ENCODE measurements around the gene CGB8.
"Not testable (repeated sequence)": the region's sequence is repeated elsewhere in the genome, so short reads cannot be mapped to it uniquely, and the experiment has no call there.

Gene CGB8

GRCh38 chr19:49057636-49058234, 8.8 kb upstream of the CGB8 start, which contains the start of gene CGB7:
Gene CGB7 (minus strand): TSS chr19:49057749. CDS start chr19:49055375, 2,374 bp downstream.
- Histone ChIP-seq H3K36me3 (replicated peaks; ENCODE audit: insufficient read depth, low read length) (no peaks in the 10 kb centered on the region), H3K27me3 (replicated peaks; ENCODE audit: insufficient read depth, low read length) (peaks cover 76% of the 10 kb centered on the region), H2AFZ (ENCODE audit: low read length) (0 out of 2 replicates have a peak within 1 kb of the TSS, but pooled peaks have one; percentile 67), H3K79me2 (ENCODE audit: low read length) (no peaks in the 10 kb centered on the region), H3K27ac (ENCODE audit: low read length) (no peak within 1 kb of the TSS), H3K9me3 (replicated peaks; ENCODE audit: insufficient read depth, low read length) (no peaks in the 10 kb centered on the region), H3K4me2 (ENCODE audit: low read depth, low read length) (peak within 1 kb of the TSS; percentile 94), H3K4me3 (ENCODE audit: low read length) (peak within 1 kb of the TSS; percentile 57), H4K20me1 (ENCODE audit: insufficient read depth, low read length) (no peaks in the 10 kb centered on the region), H3K4me1 (ENCODE audit: low read length) (peaks cover 14% of the 10 kb centered on the region), H3F3A (ENCODE audit: insufficient read depth, low read length) (no peaks in the 10 kb centered on the region), H3K9ac (ENCODE audit: low read length) (no peak within 1 kb of the TSS; the same call in 1 of the 2 replicates), H3K9me2 (replicated peaks; ENCODE audit: insufficient read depth, low read length) (no peaks in the 10 kb centered on the region)
- TF ChIP-seq EZH2phosphoT487 (IDR thresholded peaks at IDR 0.05; ENCODE audit: low read length), result no peak
- no peak for TF ChIP-seq EZH2 (optimal IDR thresholded peaks at IDR 0.05; ENCODE audit: low read depth, low read length)
- DNase-seq, result no peak

- not testable (repeated sequence) for H3K36me3 ChIP-seq (replicated peaks; ENCODE audit: insufficient read depth, low read length); H3K9me3 ChIP-seq (replicated peaks; ENCODE audit: insufficient read depth, low read length); H3K9me2 ChIP-seq (replicated peaks; ENCODE audit: insufficient read depth, low read length); H3K9ac ChIP-seq (ENCODE audit: low read length); H4K20me1 ChIP-seq (ENCODE audit: insufficient read depth, low read length); DNase-seq; H3K79me2 ChIP-seq (ENCODE audit: low read length); H3F3A ChIP-seq (ENCODE audit: insufficient read depth, low read length); H2AFZ ChIP-seq (ENCODE audit: low read length); H3K27ac ChIP-seq (ENCODE audit: low read length)
- H3K4me2 ChIP-seq (ENCODE audit: low read depth, low read length), result peak overlapping the region; percentile 94
- peaks cover 72% of the 10 kb centered on the region for H3K27me3 ChIP-seq (replicated peaks; ENCODE audit: insufficient read depth, low read length)
- peaks cover 14% of the 10 kb centered on the region for H3K4me1 ChIP-seq (ENCODE audit: low read length)
- peak overlapping the region; percentile 57 for H3K4me3 ChIP-seq (ENCODE audit: low read length)
These were observed 8.1 kb upstream of the CGB8 start for GRCh38 chr19:49056902-49057596.

GRCh38 chr19:49056101-49056901, 7.4 kb upstream of the CGB8 start:
- H3K27me3 ChIP-seq (replicated peaks; ENCODE audit: insufficient read depth, low read length), result peaks cover 64% of the 10 kb centered on the region
- peak overlapping the region; percentile 67 for H2AFZ ChIP-seq (ENCODE audit: low read length)
- peak overlapping the region; percentile 57 for H3K4me3 ChIP-seq (ENCODE audit: low read length)
- DNase-seq, result peak; percentile 41
- H4K20me1 ChIP-seq (ENCODE audit: insufficient read depth, low read length), result no peaks in the 10 kb centered on the region
- no peaks in the 10 kb centered on the region for H3K79me2 ChIP-seq (ENCODE audit: low read length)
- no peak overlapping the region; the same call in 1 of the 2 replicates for H3K9ac ChIP-seq (ENCODE audit: low read length)
- H3K4me2 ChIP-seq (ENCODE audit: low read depth, low read length), result peak overlapping the region; percentile 94
- no peaks in the 10 kb centered on the region for H3K36me3 ChIP-seq (replicated peaks; ENCODE audit: insufficient read depth, low read length)
- H3K9me2 ChIP-seq (replicated peaks; ENCODE audit: insufficient read depth, low read length), result no peaks in the 10 kb centered on the region
- TF ChIP-seq CTCF (IDR thresholded peaks at IDR 0.05; ENCODE audit: low read length) (peak; percentile 11), EZH2 (optimal IDR thresholded peaks at IDR 0.05; ENCODE audit: low read depth, low read length) (no peak)
- no peak overlapping the region for H3K27ac ChIP-seq (ENCODE audit: low read length)
- H3F3A ChIP-seq (ENCODE audit: insufficient read depth, low read length), result no peaks in the 10 kb centered on the region
- H3K4me1 ChIP-seq (ENCODE audit: low read length), result peaks cover 9% of the 10 kb centered on the region
- no peaks in the 10 kb centered on the region for H3K9me3 ChIP-seq (replicated peaks; ENCODE audit: insufficient read depth, low read length)

GRCh38 chr19:49050376-49051033, 1.6 kb upstream of the CGB8 start:
- not testable (repeated sequence) for H3K9me2 ChIP-seq (replicated peaks; ENCODE audit: insufficient read depth, low read length); H3K36me3 ChIP-seq (replicated peaks; ENCODE audit: insufficient read depth, low read length); H3K9me3 ChIP-seq (replicated peaks; ENCODE audit: insufficient read depth, low read length); DNase-seq; H2AFZ ChIP-seq (ENCODE audit: low read length); H3K79me2 ChIP-seq (ENCODE audit: low read length); H3K9ac ChIP-seq (ENCODE audit: low read length); H3K4me3 ChIP-seq (ENCODE audit: low read length); H3K27ac ChIP-seq (ENCODE audit: low read length); H3F3A ChIP-seq (ENCODE audit: insufficient read depth, low read length); H3K4me1 ChIP-seq (ENCODE audit: low read length); H4K20me1 ChIP-seq (ENCODE audit: insufficient read depth, low read length); H3K4me2 ChIP-seq (ENCODE audit: low read depth, low read length)
- H3K27me3 ChIP-seq (replicated peaks; ENCODE audit: insufficient read depth, low read length), result peaks cover 32% of the 10 kb centered on the region

GRCh38 chr19:49049834-49050233, 923 bp upstream of the CGB8 start:
- not testable (repeated sequence) for H3K79me2 ChIP-seq (ENCODE audit: low read length); H4K20me1 ChIP-seq (ENCODE audit: insufficient read depth, low read length); H3K9me2 ChIP-seq (replicated peaks; ENCODE audit: insufficient read depth, low read length); H3F3A ChIP-seq (ENCODE audit: insufficient read depth, low read length); H3K9me3 ChIP-seq (replicated peaks; ENCODE audit: insufficient read depth, low read length); H3K27ac ChIP-seq (ENCODE audit: low read length); H2AFZ ChIP-seq (ENCODE audit: low read length); H3K4me1 ChIP-seq (ENCODE audit: low read length); H3K9ac ChIP-seq (ENCODE audit: low read length); H3K4me2 ChIP-seq (ENCODE audit: low read depth, low read length); DNase-seq; H3K36me3 ChIP-seq (replicated peaks; ENCODE audit: insufficient read depth, low read length); H3K4me3 ChIP-seq (ENCODE audit: low read length)
- H3K27me3 ChIP-seq (replicated peaks; ENCODE audit: insufficient read depth, low read length), result peaks cover 25% of the 10 kb centered on the region

- H3K9ac ChIP-seq (ENCODE audit: low read length), result not testable (repeated sequence)
These were observed 5.4 kb downstream of the CGB8 start, which contains the start of gene CGB5 for GRCh38 chr19:49043548-49043947. Gene CGB5 (plus strand): TSS chr19:49043848. CDS start chr19:49044210, 362 bp downstream.

More at GRCh38 chr19:49043548-49043947, 5.4 kb downstream of the CGB8 start, which contains the start of gene CGB5:
- H3K27me3 ChIP-seq (replicated peaks; ENCODE audit: insufficient read depth, low read length), result peaks cover 27% of the 10 kb centered on the region
- H3K9me2 ChIP-seq (replicated peaks; ENCODE audit: insufficient read depth, low read length); H3K27ac ChIP-seq (ENCODE audit: low read length); H3K79me2 ChIP-seq (ENCODE audit: low read length); H3K4me2 ChIP-seq (ENCODE audit: low read depth, low read length); H2AFZ ChIP-seq (ENCODE audit: low read length); H4K20me1 ChIP-seq (ENCODE audit: insufficient read depth, low read length); H3K4me3 ChIP-seq (ENCODE audit: low read length); H3K9me3 ChIP-seq (replicated peaks; ENCODE audit: insufficient read depth, low read length); H3K36me3 ChIP-seq (replicated peaks; ENCODE audit: insufficient read depth, low read length); DNase-seq; H3F3A ChIP-seq (ENCODE audit: insufficient read depth, low read length); H3K4me1 ChIP-seq (ENCODE audit: low read length): not testable (repeated sequence)
